HUES48 (cell line): Measurements from ENCODE around the gene CEBPA.

Experiments
- H3K27ac ChIP-seq: one replicate; pipeline ENCODE4 v1.7.0; 2013; ENCODE audit warnings: low read depth, low read length, inconsistent platforms
- H3K27me3 ChIP-seq: 2 replicates; pipeline ENCODE4 v1.6.1; 2013; ENCODE audit warnings: mild to moderate bottlenecking, low read length; ENCODE audit not compliant: control insufficient read depth, insufficient read depth
- H3K36me3 ChIP-seq: 2 replicates; pipeline ENCODE4 v1.6.1; 2013; ENCODE audit warnings: low read length; ENCODE audit not compliant: control insufficient read depth, insufficient read depth
- H3K4me1 ChIP-seq: 2 replicates; pipeline ENCODE4 v1.6.1; 2013; ENCODE audit warnings: mild to moderate bottlenecking, low read length; ENCODE audit not compliant: control insufficient read depth, insufficient read depth
- H3K4me3 ChIP-seq: 2 replicates; pipeline ENCODE4 v1.5.1; 2013; ENCODE audit warnings: mild to moderate bottlenecking, low read depth, low read length
- H3K9ac ChIP-seq: 2 replicates; pipeline ENCODE4 v1.6.1; 2013; ENCODE audit warnings: mild to moderate bottlenecking, low read depth, low read length, moderate library complexity
- H3K9me3 ChIP-seq: 2 replicates; pipeline ENCODE4 v1.6.1; 2013; ENCODE audit warnings: low read length; ENCODE audit not compliant: control insufficient read depth, insufficient read depth

CEBPA gene

DNA sequence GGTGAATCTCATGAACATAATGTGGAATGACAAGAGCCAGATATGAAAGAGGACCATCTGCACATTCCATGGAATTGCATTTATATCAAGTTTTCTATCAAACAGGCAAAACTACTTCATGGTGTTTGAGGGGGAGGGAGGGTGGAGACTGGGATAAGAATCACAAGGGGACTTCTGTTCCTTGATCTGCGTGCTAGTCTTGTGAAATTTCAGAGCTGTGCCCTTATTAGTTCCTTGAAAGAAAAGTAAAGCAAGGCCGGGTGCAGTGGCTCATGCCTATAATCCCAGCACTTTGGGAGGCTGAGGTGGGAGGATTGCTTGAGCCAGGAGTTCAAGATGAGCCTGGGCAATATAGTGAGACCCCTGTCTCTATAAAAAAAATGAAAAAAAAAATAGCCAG is 41.0 kb upstream of the CEBPA start:
- no peaks in the 10 kb centered on the region for H3K36me3 ChIP-seq
- H3K9me3 ChIP-seq: no peaks in the 10 kb centered on the region
- H3K27ac ChIP-seq: no peak overlapping the region
- no peaks in the 10 kb centered on the region for H3K27me3 ChIP-seq
- H3K4me1 ChIP-seq: no peaks in the 10 kb centered on the region; the same call in 1 of the 2 replicates
- H3K9ac ChIP-seq: no peak overlapping the region
- no peak overlapping the region for H3K4me3 ChIP-seq

- Histone ChIP-seq H3K9ac (no peak overlapping the region), H3K36me3 (no peaks in the 10 kb centered on the region), H3K27me3 (no peaks in the 10 kb centered on the region), H3K4me3 (no peak overlapping the region), H3K4me1 (no peaks in the 10 kb centered on the region; the same call in 1 of the 2 replicates), H3K9me3 (no peaks in the 10 kb centered on the region), H3K27ac (no peak overlapping the region)
Observed at GRCh38 chr19:33340991-33341390, 38.7 kb upstream of the CEBPA start.

DNA sequence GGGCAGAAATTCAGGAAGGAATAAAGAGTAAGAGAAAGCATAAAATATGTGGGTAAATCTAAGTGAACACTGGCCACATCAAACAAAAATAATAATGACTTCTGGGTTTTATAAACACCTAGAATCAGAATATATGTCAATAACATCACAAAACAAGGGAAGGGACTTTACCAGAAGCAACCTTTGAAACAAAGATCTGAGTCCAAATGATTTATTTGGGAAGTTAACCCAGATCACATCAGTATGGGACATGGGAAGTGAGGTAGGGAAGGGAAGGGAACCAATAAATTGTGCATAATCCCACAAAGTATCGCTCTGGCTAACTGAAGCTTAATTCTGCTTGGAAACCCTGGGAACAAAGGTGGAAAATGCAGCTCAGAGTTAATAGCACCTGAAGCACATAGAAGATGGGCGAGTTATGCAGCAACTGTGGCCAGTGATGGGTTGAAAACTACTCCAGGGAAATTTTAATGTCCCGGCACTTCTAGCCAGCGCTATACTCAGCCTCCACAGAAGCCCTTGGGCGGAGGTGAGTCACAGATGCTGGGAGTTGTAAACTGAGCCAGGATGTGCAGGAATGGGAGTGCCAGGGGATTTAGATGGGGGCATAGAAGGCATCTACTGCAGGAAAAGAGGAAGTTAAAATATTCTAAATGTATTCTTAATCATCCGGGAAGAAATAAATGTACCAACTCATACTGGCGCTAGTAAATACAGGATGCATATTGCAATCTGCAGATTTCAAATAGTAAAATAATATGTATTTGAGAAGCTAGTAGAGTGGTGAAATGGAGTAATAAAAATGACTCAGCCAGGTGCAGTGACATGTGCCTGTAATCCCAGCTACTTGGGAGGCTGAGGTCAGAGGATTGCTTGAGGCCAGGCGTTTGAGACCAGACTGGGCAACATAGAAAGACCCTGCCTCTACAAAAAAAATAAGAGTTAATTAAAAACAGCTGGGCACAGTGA is 37.0 kb upstream of the CEBPA start:
- no peaks in the 10 kb centered on the region for H3K36me3 ChIP-seq
- no peaks in the 10 kb centered on the region for H3K9me3 ChIP-seq
- H3K4me3 ChIP-seq: no peak overlapping the region
- H3K27ac ChIP-seq: no peak overlapping the region
- H3K9ac ChIP-seq: no peak overlapping the region
- no peaks in the 10 kb centered on the region; the same call in 1 of the 2 replicates for H3K4me1 ChIP-seq
- no peaks in the 10 kb centered on the region for H3K27me3 ChIP-seq

DNA sequence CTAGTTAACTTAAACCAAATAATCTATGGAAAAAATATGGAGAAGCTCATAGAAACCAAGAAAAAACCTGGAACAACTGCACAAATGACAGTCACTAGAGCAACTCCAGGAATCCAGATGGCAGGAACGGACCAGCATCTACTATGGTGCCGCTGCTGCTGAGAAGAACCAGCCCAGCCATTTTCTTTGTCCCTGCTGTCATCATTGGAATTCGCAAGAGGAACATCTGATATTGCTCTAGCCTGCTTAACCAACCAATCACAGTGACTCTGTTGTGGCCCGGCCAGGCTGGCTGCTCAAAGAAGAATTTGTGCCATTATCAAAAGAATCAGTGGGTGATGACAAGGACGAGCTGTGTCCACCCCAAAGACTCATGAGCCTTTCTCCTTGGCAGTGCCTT is 33.1 kb upstream of the CEBPA start:
- Histone ChIP-seq H3K9ac (no peak overlapping the region), H3K36me3 (no peaks in the 10 kb centered on the region), H3K4me1 (no peaks in the 10 kb centered on the region), H3K27me3 (no peaks in the 10 kb centered on the region), H3K4me3 (no peak overlapping the region), H3K27ac (no peak overlapping the region), H3K9me3 (no peaks in the 10 kb centered on the region)

GRCh38 chr19:33334271-33334670 is 31.9 kb upstream of the CEBPA start:
- Histone ChIP-seq H3K9me3 (no peaks in the 10 kb centered on the region), H3K4me1 (no peaks in the 10 kb centered on the region), H3K27ac (no peak overlapping the region), H3K27me3 (no peaks in the 10 kb centered on the region), H3K36me3 (no peaks in the 10 kb centered on the region), H3K4me3 (no peak overlapping the region), H3K9ac (no peak overlapping the region)

DNA sequence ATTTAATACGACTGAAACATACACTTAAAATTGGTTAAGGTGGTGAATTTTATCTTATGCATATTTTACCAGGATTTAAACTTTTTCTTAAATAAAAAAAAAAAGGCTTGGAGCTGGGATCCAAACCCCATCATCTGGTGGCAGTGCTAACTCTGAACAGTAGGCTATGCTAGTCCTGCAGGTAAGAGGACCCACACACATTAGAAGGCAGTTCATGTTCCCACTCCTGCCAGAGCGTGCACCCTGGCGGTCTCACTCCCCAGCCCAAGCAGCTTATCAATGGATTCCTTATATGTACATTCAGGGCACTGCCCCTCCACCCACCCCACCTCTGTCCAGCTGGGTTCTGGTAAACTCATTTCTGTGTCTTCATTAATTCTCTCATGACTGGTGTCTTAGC is 31.3 kb upstream of the CEBPA start:
- no peaks in the 10 kb centered on the region for H3K27me3 ChIP-seq
- H3K36me3 ChIP-seq: no peaks in the 10 kb centered on the region
- H3K9ac ChIP-seq: no peak overlapping the region
- no peak overlapping the region for H3K4me3 ChIP-seq
- no peaks in the 10 kb centered on the region for H3K4me1 ChIP-seq
- H3K9me3 ChIP-seq: no peaks in the 10 kb centered on the region
- H3K27ac ChIP-seq: no peak overlapping the region

GRCh38 chr19:33333151-33333550 is 30.8 kb upstream of the CEBPA start:
- no peaks in the 10 kb centered on the region for H3K36me3 ChIP-seq
- no peaks in the 10 kb centered on the region for H3K27me3 ChIP-seq
- H3K4me1 ChIP-seq: no peaks in the 10 kb centered on the region
- no peaks in the 10 kb centered on the region for H3K9me3 ChIP-seq
- no peak overlapping the region for H3K4me3 ChIP-seq
- no peak overlapping the region for H3K27ac ChIP-seq
- no peak overlapping the region for H3K9ac ChIP-seq

DNA sequence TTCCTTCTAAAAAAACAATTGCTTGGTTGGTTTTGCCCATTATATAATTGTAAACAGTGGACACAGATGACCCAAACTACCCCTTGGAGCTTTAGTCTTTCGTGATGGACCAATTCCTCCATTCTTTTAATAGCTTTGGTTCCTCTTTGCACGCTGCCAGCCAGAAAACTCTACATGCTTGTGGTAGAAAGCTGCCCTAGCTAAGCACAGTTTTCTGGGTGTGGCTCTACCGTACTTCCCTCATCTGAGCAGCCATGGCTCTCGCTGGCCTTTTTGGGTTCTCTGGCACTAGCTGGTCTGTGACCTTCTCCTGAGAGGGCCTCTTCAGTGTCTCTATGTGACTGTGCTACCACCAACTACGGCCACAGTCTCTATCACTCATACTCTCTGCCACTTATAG is 29.9 kb upstream of the CEBPA start:
- Histone ChIP-seq H3K36me3 (no peaks in the 10 kb centered on the region), H3K4me1 (no peaks in the 10 kb centered on the region)

DNA sequence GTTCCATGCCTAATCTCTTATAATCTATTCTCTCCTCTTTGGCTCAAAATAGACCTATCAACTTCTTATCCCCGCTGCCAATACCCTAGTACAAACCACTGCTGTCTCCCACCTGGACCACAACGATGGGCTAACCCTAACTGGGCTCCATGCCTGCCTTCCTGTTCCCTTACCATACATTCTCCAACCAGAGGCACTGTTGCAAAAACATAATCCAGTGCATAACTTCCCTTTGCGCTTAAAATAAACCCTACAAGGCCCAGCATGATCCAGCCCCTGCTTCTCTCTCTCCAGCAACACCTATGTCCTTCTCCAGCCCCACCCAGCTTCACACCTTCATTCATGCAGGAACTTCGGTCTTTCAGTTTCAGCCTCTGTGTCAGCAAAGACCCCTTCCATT is 27.4 kb upstream of the CEBPA start:
- Histone ChIP-seq H3K36me3 (no peaks in the 10 kb centered on the region), H3K27me3 (no peaks in the 10 kb centered on the region), H3K9ac (no peak overlapping the region), H3K27ac (no peak overlapping the region), H3K4me3 (no peak overlapping the region), H3K9me3 (0 out of 2 replicates have a peak, but pooled peaks cover 3% of the 10 kb centered on the region), H3K4me1 (no peaks in the 10 kb centered on the region)

More for the DNA sequence above, 29.9 kb upstream of the CEBPA start:
- H3K9me3 ChIP-seq: no peaks in the 10 kb centered on the region
- no peak overlapping the region for H3K27ac ChIP-seq
- no peak overlapping the region for H3K4me3 ChIP-seq
- H3K9ac ChIP-seq: no peak overlapping the region
- H3K27me3 ChIP-seq: no peaks in the 10 kb centered on the region

DNA sequence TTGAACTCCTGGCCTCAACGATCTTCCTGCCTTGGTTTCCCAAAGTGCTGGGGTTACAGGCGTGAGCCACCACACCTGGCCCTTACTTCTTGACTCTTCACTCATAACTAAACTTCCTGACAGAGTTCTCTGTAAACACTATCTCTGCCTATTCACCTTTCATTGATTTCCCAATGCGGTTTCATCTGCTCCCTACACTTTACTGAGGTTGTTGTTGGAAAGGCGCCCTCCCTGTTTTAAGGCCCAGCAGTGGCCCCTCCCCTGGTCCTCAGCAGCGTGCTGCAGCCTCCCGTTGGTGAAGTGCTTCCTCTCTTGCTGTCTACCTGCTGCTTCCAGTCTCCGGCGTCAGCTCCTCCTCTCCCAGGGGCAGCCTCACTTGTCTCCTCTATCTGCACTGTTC is 26.7 kb upstream of the CEBPA start:
- H3K27me3 ChIP-seq: no peaks in the 10 kb centered on the region
- H3K4me1 ChIP-seq: no peaks in the 10 kb centered on the region
- H3K27ac ChIP-seq: no peak overlapping the region
- no peak overlapping the region for H3K9ac ChIP-seq
- no peaks in the 10 kb centered on the region for H3K36me3 ChIP-seq
- 0 out of 2 replicates have a peak, but pooled peaks cover 3% of the 10 kb centered on the region for H3K9me3 ChIP-seq
- no peak overlapping the region for H3K4me3 ChIP-seq

DNA sequence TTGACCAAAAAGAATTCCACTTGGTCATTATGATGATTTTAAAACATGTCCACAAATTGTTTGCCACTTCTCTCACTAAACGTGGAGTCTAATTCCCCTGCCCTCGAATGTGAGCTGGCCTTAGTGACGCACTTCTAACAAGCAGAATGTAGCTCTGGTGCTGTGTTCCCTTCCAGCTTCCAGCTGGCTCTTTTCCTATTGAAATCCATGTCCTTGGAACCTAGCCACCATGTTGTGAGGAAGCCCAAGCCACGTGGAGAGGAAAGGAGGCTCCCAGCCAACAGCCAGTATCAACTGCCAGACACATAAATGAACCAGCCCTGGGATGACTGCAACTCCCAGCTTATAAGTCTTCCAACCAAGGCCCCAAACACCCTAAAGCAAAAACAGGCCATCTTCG is 23.6 kb upstream of the CEBPA start:
- Histone ChIP-seq H3K27me3 (no peaks in the 10 kb centered on the region), H3K4me1 (no peaks in the 10 kb centered on the region), H3K27ac (no peak overlapping the region), H3K9ac (no peak overlapping the region), H3K36me3 (no peaks in the 10 kb centered on the region), H3K9me3 (peaks cover 9% of the 10 kb centered on the region; the same call in 1 of the 2 replicates), H3K4me3 (no peak overlapping the region)
